Naive thymus-derived CD4-positive, alpha-beta T cell (primary cell): ENCODE results near the gene ZNF564. TPM values are rescaled to one million over a fixed set of nuclear protein-coding genes. Genes with fewer than 3 reads are reported as not detected.

Experiments used
- ATAC-seq: fragments of 150-1000 bp; cut with Tn5 transposase; 2 replicates; pipeline ENCODE4 v1.10.0; 2021; ENCODE audit warnings: mild to moderate bottlenecking, moderate library complexity
- CTCF ChIA-PET: fragments of 350-600 bp; sonication (Branson Sonifier 250); formaldehyde crosslinking; loops from one replicate; lab custom pipeline; 2021; ENCODE audit warnings: antibody characterized with exemption; lab: Charles Lee
- POLR2A ChIA-PET: fragments of 350-600 bp; sonication (Branson Sonifier 250); formaldehyde crosslinking; loops from one replicate; lab custom pipeline; 2021; ENCODE audit warnings: antibody characterized with exemption, inconsistent platforms; lab: Charles Lee
- DNase-seq, 9 donors: peaks; one replicate each; pipeline versions ENCODE4 v3.0.0 to v3.0.0-alpha.2; 2020 to 2022; ENCODE audit warnings: mixed read lengths in 1 of 9
- H3K27ac ChIP-seq: one replicate; pipeline ENCODE4 v1.7.0; 2013; ENCODE audit warnings: mild to moderate bottlenecking, low read depth, low read length, moderate library complexity
- H3K27me3 ChIP-seq, 2 donors: one replicate each; pipeline ENCODE4 v1.7.0; 2013; ENCODE audit warnings: low read length in 2 of 2, mild to moderate bottlenecking in 2 of 2, moderate library complexity in 2 of 2; ENCODE audit not compliant: control insufficient read depth in 2 of 2, insufficient read depth in 2 of 2
- H3K36me3 ChIP-seq, 3 experiments: 1 replicate in 2 of 3; 2 replicates in 1 of 3; pipeline ENCODE4 v1.7.0; 2013; ENCODE audit warnings: low read length in 3 of 3, mild to moderate bottlenecking in 3 of 3, moderate library complexity in 1 of 3; ENCODE audit not compliant: insufficient read depth in 3 of 3, control insufficient read depth in 2 of 3
- H3K4me1 ChIP-seq, 2 donors: one replicate each; pipeline ENCODE4 v1.7.0; 2013; ENCODE audit warnings: low read length in 2 of 2, mild to moderate bottlenecking in 2 of 2, moderate library complexity in 1 of 2; ENCODE audit not compliant: control insufficient read depth in 2 of 2, insufficient read depth in 2 of 2
- H3K4me3 ChIP-seq: 2 replicates; pipeline ENCODE4 v1.7.0; 2013; ENCODE audit warnings: mild to moderate bottlenecking, low read length
- H3K9me3 ChIP-seq, 3 experiments: 1 replicate in 2 of 3; 2 replicates in 1 of 3; pipeline ENCODE4 v1.7.0; 2013; ENCODE audit warnings: low read length in 3 of 3; ENCODE audit not compliant: control insufficient read depth in 2 of 3
- H3K27ac Mint-ChIP-seq, 9 donors: one replicate each; pipeline ENCODE4 v1.8.0; 2020 to 2022; ENCODE audit warnings: mixed read lengths in 9 of 9, mild to moderate bottlenecking in 8 of 9, moderate library complexity in 5 of 9, inconsistent platforms in 2 of 9
- H3K27me3 Mint-ChIP-seq, 5 donors: one replicate each; pipeline ENCODE4 v1.8.0; 2021 to 2022; ENCODE audit warnings: mixed read lengths in 5 of 5, mild to moderate bottlenecking in 1 of 5
- H3K36me3 Mint-ChIP-seq, 5 donors: one replicate each; pipeline ENCODE4 v1.8.0; 2020 to 2022; ENCODE audit warnings: mixed read lengths in 5 of 5, mild to moderate bottlenecking in 3 of 5, inconsistent platforms in 1 of 5
- H3K4me1 Mint-ChIP-seq, 7 donors: one replicate each; pipeline ENCODE4 v1.8.0; 2020 to 2022; ENCODE audit warnings: mixed read lengths in 7 of 7, mild to moderate bottlenecking in 3 of 7, inconsistent platforms in 1 of 7
- H3K4me3 Mint-ChIP-seq, 10 donors: one replicate each; pipeline ENCODE4 v1.8.0; 2020 to 2022; ENCODE audit warnings: mild to moderate bottlenecking in 10 of 10, mixed read lengths in 10 of 10, moderate library complexity in 6 of 10, inconsistent platforms in 2 of 10
- H3K9me3 Mint-ChIP-seq, 11 donors: one replicate each; pipeline ENCODE4 v1.8.0; 2020 to 2022; ENCODE audit warnings: mixed read lengths in 11 of 11, mild to moderate bottlenecking in 4 of 11, inconsistent platforms in 1 of 11, moderate library complexity in 1 of 11
- intact Hi-C, 2 donors: fragments of 100-400 bp; cut with micrococcal nuclease; formaldehyde crosslinking; loops; one replicate each; pipeline ENCODE4 v1.15.1; 2023
- polyA plus RNA-seq, 2 donors: library from polyadenylated mRNA; unstranded; fragments of 300-500 nt; fragmentation: Illumina TruSeq; gene quantifications; one replicate each; pipeline ENCODE4 v1.2.3, GENCODE V29; 2021
- total RNA-seq, 6 experiments: library from RNA in 5 of 6; stranded (reverse) in 5 of 6; gene quantifications; 1 replicate in 5 of 6; 2 replicates in 1 of 6; pipeline ENCODE4 v1.2.3 and lab custom pipeline; 2021 to 2026

ZNF564 gene
- total and polyA plus RNA-seq, 7 experiments from 2014 or later, result 10.5 to 33.6 (median 17.9) TPM

- H3K4me1 ChIP-seq, result peaks cover 0 to 16% of the 10 kb centered on the region in 2 donors
- H3K36me3 ChIP-seq, result peaks cover 0 to 6% (median 0%) of the 10 kb centered on the region in 3 experiments
- H3K4me3 ChIP-seq, result peak overlapping the region; percentile 98
- H3K9me3 ChIP-seq, result no peaks in the 10 kb centered on the region
- ATAC-seq, result no peak
- Mint-ChIP-seq H3K36me3 (peaks cover 0 to 5% (median 0%) of the 10 kb centered on the region in 5 donors), H3K4me3 (peak overlapping the region; percentile 89 to 99 (median 94)), H3K9me3 (peaks cover 0 to 6% (median 0%) of the 10 kb centered on the region in 11 donors), H3K4me1 (peaks cover 28 to 44% (median 34%) of the 10 kb centered on the region in 7 donors), H3K27ac (peak overlapping the region in 8 of 9 donors; percentile 21 to 94 (median 76)), H3K27me3 (no peaks in the 10 kb centered on the region)
- POLR2A ChIA-PET, result interaction anchor here (1.2 to 3.1 kb wide), 4 partner anchors 12 to 151 kb away, joined by 3 to 30 read pairs (median 8); partner anchors contain the start of genes ZNF443 and ZNF563
- H3K27me3 ChIP-seq, result no peaks in the 10 kb centered on the region
- intact Hi-C loops, result loop anchor here (1.0 to 5.0 kb wide), 9 partner anchors 11 to 321 kb away; partner anchors contain the start of genes ZNF443 (in 2 of the 2), ZNF564 (in 2 of the 2), ZNF136 (in 1 of the 2) and ZNF44 (in 1 of the 2)
- no peak for DNase-seq
- CTCF ChIA-PET, result no interaction called here
- H3K27ac ChIP-seq, result peak overlapping the region; percentile 85
Observed at GRCh38 chr19:12484011-12484370, 67.3 kb downstream of the ZNF564 start.

GRCh38 chr19:12482509-12482886 lies 68.8 kb downstream of the ZNF564 start:
- POLR2A ChIA-PET, result interaction anchor here (2.8 to 3.1 kb wide), 2 partner anchors 13 to 150 kb away, joined by 13 to 30 read pairs; partner anchors contain the start of gene ZNF563
- no peak for DNase-seq
- CTCF ChIA-PET, result interaction anchor here (0.7 kb wide), 1 partner anchor 163 kb away, joined by 3 read pairs; no protein-coding TSS in a partner anchor
- H3K27ac Mint-ChIP-seq, result peak overlapping the region in 8 of 9 donors; percentile 15 to 87 (median 70)
- peaks cover 0 to 13% (median 0%) of the 10 kb centered on the region in 5 donors for H3K36me3 Mint-ChIP-seq
- peaks cover 33 to 59% (median 48%) of the 10 kb centered on the region in 7 donors for H3K4me1 Mint-ChIP-seq
- Histone ChIP-seq H3K27me3 (no peaks in the 10 kb centered on the region), H3K9me3 (no peaks in the 10 kb centered on the region), H3K27ac (no peak overlapping the region), H3K4me1 (peaks cover 3 to 31% of the 10 kb centered on the region in 2 donors), H3K4me3 (no peak overlapping the region), H3K36me3 (peaks cover 0 to 6% (median 0%) of the 10 kb centered on the region in 3 experiments)
- ATAC-seq, result no peak
- H3K9me3 Mint-ChIP-seq, result peaks cover 0 to 11% (median 0%) of the 10 kb centered on the region in 11 donors
- intact Hi-C loops, result loop anchor here in 1 of 2 donors (5.0 kb wide), 2 partner anchors 70 to 190 kb away; partner anchors contain the start of genes ZNF44 and ZNF564
- peak overlapping the region; percentile 3 to 95 (median 70) for H3K4me3 Mint-ChIP-seq
- H3K27me3 Mint-ChIP-seq, result no peaks in the 10 kb centered on the region

- POLR2A ChIA-PET, result interaction anchor here (0.7 to 3.1 kb wide), 2 partner anchors 13 to 149 kb away, joined by 3 to 13 read pairs; partner anchors contain the start of gene ZNF563
- H3K4me1 Mint-ChIP-seq, result peaks cover 33 to 61% (median 48%) of the 10 kb centered on the region in 7 donors
- CTCF ChIA-PET, result interaction anchor here (0.7 kb wide), 1 partner anchor 164 kb away, joined by 3 read pairs; no protein-coding TSS in a partner anchor
Observed at GRCh38 chr19:12481781-12482508, 69.3 kb downstream of the ZNF564 start.

GRCh38 chr19:12478234-12478941 lies 72.9 kb downstream of the ZNF564 start:
- CTCF ChIA-PET, result no interaction called here
- Histone ChIP-seq H3K36me3 (no peaks in the 10 kb centered on the region), H3K27ac (peak overlapping the region; percentile 45), H3K4me1 (peaks cover 9 to 27% of the 10 kb centered on the region in 2 donors), H3K9me3 (no peaks in the 10 kb centered on the region), H3K4me3 (no peak overlapping the region), H3K27me3 (no peaks in the 10 kb centered on the region)
- Mint-ChIP-seq H3K27me3 (no peaks in the 10 kb centered on the region), H3K4me1 (peaks cover 17 to 59% (median 37%) of the 10 kb centered on the region in 7 donors), H3K27ac (peak overlapping the region in 8 of 9 donors; percentile 67 to 90 (median 79)), H3K4me3 (peak overlapping the region in 8 of 10 donors; percentile 3 to 60 (median 36)), H3K36me3 (peaks cover 0 to 22% (median 0%) of the 10 kb centered on the region in 5 donors), H3K9me3 (peaks cover 0 to 29% (median 0%) of the 10 kb centered on the region in 11 donors)
- POLR2A ChIA-PET, result interaction anchor here (0.6 to 2.2 kb wide), 2 partner anchors 17 to 847 kb away, joined by 3 to 10 read pairs; no protein-coding TSS in a partner anchor
- intact Hi-C loops, result no loop called here
- peak; percentile 31 for ATAC-seq
- DNase-seq, result peak in 7 of 9 donors; percentile 22 to 40 (median 35)

More at GRCh38 chr19:12481781-12482508, 69.3 kb downstream of the ZNF564 start:
- Mint-ChIP-seq H3K4me3 (peak overlapping the region in 8 of 10 donors; percentile 57 to 95 (median 67)), H3K27me3 (no peaks in the 10 kb centered on the region), H3K9me3 (peaks cover 0 to 11% (median 0%) of the 10 kb centered on the region in 11 donors), H3K27ac (peak overlapping the region in 8 of 9 donors; percentile 53 to 87 (median 75)), H3K36me3 (peaks cover 0 to 13% (median 0%) of the 10 kb centered on the region in 5 donors)
- Histone ChIP-seq H3K4me3 (no peak overlapping the region), H3K9me3 (no peaks in the 10 kb centered on the region), H3K27me3 (no peaks in the 10 kb centered on the region), H3K27ac (no peak overlapping the region), H3K36me3 (peaks cover 0 to 6% (median 0%) of the 10 kb centered on the region in 3 experiments), H3K4me1 (peaks cover 6 to 31% of the 10 kb centered on the region in 2 donors)
- DNase-seq, result no peak
- ATAC-seq, result no peak
- intact Hi-C loops, result loop anchor here in 1 of 2 donors (5.0 kb wide), 2 partner anchors 70 to 190 kb away; partner anchors contain the start of genes ZNF44 and ZNF564

Other genes with a start within 250 kb of the ZNF564 start
- 10 to 100 TPM in 2 of 5 experiments, 1 to 10 TPM in 3; 2.8 to 23.2 (median 6.1) TPM for gene ZNF563, start 217.8 kb downstream of the ZNF564 start, total RNA-seq
- gene ZNF563, start 217.8 kb downstream of the ZNF564 start, polyA plus RNA-seq, result 1 to 10 TPM; 6.8 to 9.8 TPM
- 1 to 10 TPM in 2 of 5 experiments, under 1 TPM in 3; 0.44 to 6.0 (median 0.58) TPM for gene ZNF442, start 185.8 kb downstream of the ZNF564 start, total RNA-seq
- gene ZNF442, start 185.8 kb downstream of the ZNF564 start, polyA plus RNA-seq, result 1 to 10 TPM; 1.1 TPM
- gene ZNF799, start 150.2 kb downstream of the ZNF564 start, total RNA-seq, result 1 to 10 TPM; 1.7 to 9.9 (median 4.4) TPM
- gene ZNF799, start 150.2 kb downstream of the ZNF564 start, polyA plus RNA-seq, result 1 to 10 TPM; 4.3 to 8.0 TPM
- gene ZNF443, start 110.5 kb downstream of the ZNF564 start, total RNA-seq, result 1 to 10 TPM; 3.0 to 9.1 (median 4.1) TPM
- gene ZNF443, start 110.5 kb downstream of the ZNF564 start, polyA plus RNA-seq, result 1 to 10 TPM; 1.6 to 3.9 TPM
- gene ZNF709, start 66.7 kb downstream of the ZNF564 start, total RNA-seq, result 1 to 10 TPM; 2.2 to 8.0 (median 5.3) TPM
- gene ZNF709, start 66.7 kb downstream of the ZNF564 start, polyA plus RNA-seq, result 1 to 10 TPM; 2.0 to 3.3 TPM
- 10 to 100 TPM; 10.3 to 14.9 (median 11.6) TPM for gene ZNF490, start 59.3 kb upstream of the ZNF564 start, total RNA-seq
- 1 to 10 TPM; 4.6 to 5.3 TPM for gene ZNF490, start 59.3 kb upstream of the ZNF564 start, polyA plus RNA-seq
- gene ZNF791, start 59.4 kb upstream of the ZNF564 start, total RNA-seq, result 10 to 100 TPM; 29.1 to 53.3 (median 38.7) TPM
- 10 to 100 TPM; 12.6 to 13.1 TPM for gene ZNF791, start 59.4 kb upstream of the ZNF564 start, polyA plus RNA-seq
- gene MAN2B1, start 115.3 kb upstream of the ZNF564 start, total RNA-seq, result 100 to 1,000 TPM; 105 to 215 (median 138) TPM
- gene MAN2B1, start 115.3 kb upstream of the ZNF564 start, polyA plus RNA-seq, result 10 to 100 TPM; 40.6 to 59.5 TPM
- gene WDR83, start 115.3 kb upstream of the ZNF564 start, total RNA-seq, result 10 to 100 TPM in 3 of 5 experiments, 1 to 10 TPM in 2; 7.8 to 18.6 (median 14.7) TPM
- 10 to 100 TPM; 13.9 to 20.6 TPM for gene WDR83, start 115.3 kb upstream of the ZNF564 start, polyA plus RNA-seq
- 100 to 1,000 TPM; 125 to 223 (median 174) TPM for gene DHPS, start 130.4 kb upstream of the ZNF564 start, total RNA-seq
- 100 to 1,000 TPM; 113 to 124 TPM for gene DHPS, start 130.4 kb upstream of the ZNF564 start, polyA plus RNA-seq
- gene GNG14, start 136.5 kb upstream of the ZNF564 start, total RNA-seq, result not detected
- gene GNG14, start 136.5 kb upstream of the ZNF564 start, polyA plus RNA-seq, result not detected
- 1 to 10 TPM; 2.5 to 8.6 (median 4.3) TPM for gene FBXW9, start 145.1 kb upstream of the ZNF564 start, total RNA-seq
- 1 to 10 TPM; 4.9 to 8.5 TPM for gene FBXW9, start 145.1 kb upstream of the ZNF564 start, polyA plus RNA-seq
- gene TNPO2, start 172.4 kb upstream of the ZNF564 start, total RNA-seq, result 10 to 100 TPM; 53.5 to 78.7 (median 62.5) TPM
- 1 to 10 TPM; 2.0 to 3.8 TPM for gene TNPO2, start 172.4 kb upstream of the ZNF564 start, polyA plus RNA-seq
- 100 to 1,000 TPM; 175 to 225 (median 192) TPM for gene TRIR, start 183.2 kb upstream of the ZNF564 start, total RNA-seq
- 100 to 1,000 TPM; 177 to 216 TPM for gene TRIR, start 183.2 kb upstream of the ZNF564 start, polyA plus RNA-seq
- 10 to 100 TPM; 22.6 to 60.3 (median 27.0) TPM for gene GET3, start 186.0 kb upstream of the ZNF564 start, total RNA-seq
- 10 to 100 TPM; 47.1 to 50.4 TPM for gene GET3, start 186.0 kb upstream of the ZNF564 start, polyA plus RNA-seq
- gene BEST2, start 200.3 kb upstream of the ZNF564 start, total RNA-seq, result not detected
- gene BEST2, start 200.3 kb upstream of the ZNF564 start, polyA plus RNA-seq, result not detected
- 10 to 100 TPM; 16.6 to 37.5 (median 22.3) TPM for gene HOOK2, start 224.1 kb upstream of the ZNF564 start, total RNA-seq
- 1 to 10 TPM; 4.0 to 5.3 TPM for gene HOOK2, start 224.1 kb upstream of the ZNF564 start, polyA plus RNA-seq
- gene JUNB, start 240.0 kb upstream of the ZNF564 start, total RNA-seq, result 1,000 to 10,000 TPM in 2 of 5 experiments, 100 to 1,000 TPM in 3; 107 to 2,198 (median 203) TPM
- 1,000 to 10,000 TPM in 1 of 2 donors, 100 to 1,000 TPM in 1; 690 to 1,125 TPM for gene JUNB, start 240.0 kb upstream of the ZNF564 start, polyA plus RNA-seq